ENCODE data around the gene CHAT.

CHAT gene

GRCh38 chr10:49688920-49689319, 75.1 kb downstream of the CHAT start:
- no peak for DNase-seq (ENCODE audit: low read depth)

- no peak for DNase-seq (ENCODE audit: low read depth)
These were observed 76.2 kb downstream of the CHAT start for GRCh38 chr10:49689882-49690510.

GRCh38 chr10:49690698-49691356, 77.0 kb downstream of the CHAT start:
- no peak for DNase-seq (ENCODE audit: low read depth)

GRCh38 chr10:49691588-49691987, 77.8 kb downstream of the CHAT start:
- no peak for DNase-seq (ENCODE audit: low read depth)

GRCh38 chr10:49694466-49694865, 80.6 kb downstream of the CHAT start:
- no peak for DNase-seq (ENCODE audit: low read depth)

GRCh38 chr10:49696311-49696710, 82.5 kb downstream of the CHAT start:
- no peak for DNase-seq (ENCODE audit: low read depth)

- no peak for DNase-seq (ENCODE audit: low read depth)
These were observed 84.8 kb downstream of the CHAT start for GRCh38 chr10:49698679-49699078.

GRCh38 chr10:49700211-49700610, 86.4 kb downstream of the CHAT start:
- no peak for DNase-seq (ENCODE audit: low read depth)

GRCh38 chr10:49700997-49701396, 87.2 kb downstream of the CHAT start:
- no peak for DNase-seq (ENCODE audit: low read depth)

GRCh38 chr10:49707585-49707984, 93.7 kb downstream of the CHAT start:
- DNase-seq (ENCODE audit: low read depth): no peak

- DNase-seq (ENCODE audit: low read depth): no peak
These were observed 96.1 kb downstream of the CHAT start for GRCh38 chr10:49709934-49710333.

GRCh38 chr10:49710966-49711365, 97.1 kb downstream of the CHAT start:
- DNase-seq (ENCODE audit: low read depth): no peak

GRCh38 chr10:49711481-49711880, 97.6 kb downstream of the CHAT start:
- no peak for DNase-seq (ENCODE audit: low read depth)

- DNase-seq (ENCODE audit: low read depth): no peak
These were observed 99.4 kb downstream of the CHAT start for GRCh38 chr10:49713266-49713665.

All from amniotic epithelial cell (primary cell).